Activated T-cell treated with anti-CD3 and anti-CD28 coated beads, Interleukin-2, amount 50 U/mL, for 4 hours (primary cell): Measurements from ENCODE around the gene IL1RAPL2. TPM values are rescaled to one million over a fixed set of nuclear protein-coding genes. Genes with fewer than 3 reads are reported as not detected.

Experiments
- ATAC-seq, 2 donors: fragments of 200-7000 bp; cut with Tn5 transposase; one replicate each; pipeline ENCODE4 v1.10.0; 2021
- DNase-seq: peaks from one replicate; pipeline ENCODE4 v3.0.0-alpha.2; 2020
- H3K27me3 Mint-ChIP-seq: one replicate; pipeline ENCODE4 v1.8.0; 2021; ENCODE audit warnings: low read depth, mixed read lengths
- H3K36me3 Mint-ChIP-seq: one replicate; pipeline ENCODE4 v1.8.0; 2022; ENCODE audit warnings: mixed read lengths; ENCODE audit not compliant: insufficient read depth
- H3K4me1 Mint-ChIP-seq: one replicate; pipeline ENCODE4 v1.8.0; 2021; ENCODE audit warnings: low read depth, mixed read lengths
- H3K4me3 Mint-ChIP-seq: one replicate; pipeline ENCODE4 v1.8.0; 2021; ENCODE audit warnings: mild to moderate bottlenecking, moderate library complexity, mixed read lengths
- H3K9me3 Mint-ChIP-seq: one replicate; pipeline ENCODE4 v1.8.0; 2021; ENCODE audit warnings: mixed read lengths
- total RNA-seq, 3 donors: library from RNA; stranded (reverse); gene quantifications; one replicate each; pipeline ENCODE4 v1.2.1, GENCODE V29; 2021

IL1RAPL2 gene
- total RNA-seq, 3 donors from 2014 or later = not detected

- Mint-ChIP-seq H3K4me3 (no peak overlapping the region), H3K9me3 (no peaks in the 10 kb centered on the region), H3K27me3 (no peaks in the 10 kb centered on the region), H3K4me1 (no peaks in the 10 kb centered on the region), H3K36me3 (no peaks in the 10 kb centered on the region)
- ATAC-seq (no peak), DNase-seq (no peak)
Measured at GRCh38 chrX:105458846-105459245, 892.8 kb downstream of the IL1RAPL2 start.

- H3K27me3 Mint-ChIP-seq = no peaks in the 10 kb centered on the region
- DNase-seq (no peak), ATAC-seq (no peak)
- H3K36me3 Mint-ChIP-seq = no peaks in the 10 kb centered on the region
- H3K9me3 Mint-ChIP-seq = no peaks in the 10 kb centered on the region
- no peaks in the 10 kb centered on the region for H3K4me1 Mint-ChIP-seq
- H3K4me3 Mint-ChIP-seq = no peak overlapping the region
Measured at GRCh38 chrX:105460376-105460775, 894.4 kb downstream of the IL1RAPL2 start.

GRCh38 chrX:105461016-105461415 is 895.0 kb downstream of the IL1RAPL2 start:
- Mint-ChIP-seq H3K4me3 (no peak overlapping the region), H3K27me3 (no peaks in the 10 kb centered on the region), H3K36me3 (no peaks in the 10 kb centered on the region), H3K9me3 (no peaks in the 10 kb centered on the region), H3K4me1 (no peaks in the 10 kb centered on the region)
- ATAC-seq (no peak), DNase-seq (no peak)

- H3K36me3 Mint-ChIP-seq = no peaks in the 10 kb centered on the region
- H3K4me3 Mint-ChIP-seq = no peak overlapping the region
- no peaks in the 10 kb centered on the region for H3K9me3 Mint-ChIP-seq
- no peaks in the 10 kb centered on the region for H3K4me1 Mint-ChIP-seq
- H3K27me3 Mint-ChIP-seq = no peaks in the 10 kb centered on the region
- ATAC-seq (no peak), DNase-seq (no peak)
Measured at GRCh38 chrX:105462186-105462585, 896.2 kb downstream of the IL1RAPL2 start.

- no peak for ATAC-seq
- no peak for DNase-seq
- no peaks in the 10 kb centered on the region for H3K9me3 Mint-ChIP-seq
- no peaks in the 10 kb centered on the region for H3K4me1 Mint-ChIP-seq
- no peaks in the 10 kb centered on the region for H3K27me3 Mint-ChIP-seq
- no peaks in the 10 kb centered on the region for H3K36me3 Mint-ChIP-seq
- H3K4me3 Mint-ChIP-seq = no peak overlapping the region
Measured at GRCh38 chrX:105463473-105463872, 897.5 kb downstream of the IL1RAPL2 start.

GRCh38 chrX:105464618-105465017 is 898.6 kb downstream of the IL1RAPL2 start:
- Mint-ChIP-seq H3K4me3 (no peak overlapping the region), H3K4me1 (no peaks in the 10 kb centered on the region), H3K36me3 (no peaks in the 10 kb centered on the region), H3K27me3 (no peaks in the 10 kb centered on the region), H3K9me3 (no peaks in the 10 kb centered on the region)
- no peak for ATAC-seq
- no peak for DNase-seq

GRCh38 chrX:105468741-105469140 is 902.7 kb downstream of the IL1RAPL2 start:
- ATAC-seq (no peak), DNase-seq (no peak)
- Mint-ChIP-seq H3K4me3 (no peak overlapping the region), H3K4me1 (no peaks in the 10 kb centered on the region), H3K9me3 (no peaks in the 10 kb centered on the region), H3K27me3 (no peaks in the 10 kb centered on the region), H3K36me3 (no peaks in the 10 kb centered on the region)

- H3K4me1 Mint-ChIP-seq = no peaks in the 10 kb centered on the region
- ATAC-seq = no peak
- no peaks in the 10 kb centered on the region for H3K9me3 Mint-ChIP-seq
- H3K4me3 Mint-ChIP-seq = no peak overlapping the region
- no peaks in the 10 kb centered on the region for H3K27me3 Mint-ChIP-seq
- DNase-seq = no peak
- H3K36me3 Mint-ChIP-seq = no peaks in the 10 kb centered on the region
Measured at GRCh38 chrX:105471597-105471996, 905.6 kb downstream of the IL1RAPL2 start.

GRCh38 chrX:105475801-105476200 is 909.8 kb downstream of the IL1RAPL2 start:
- H3K9me3 Mint-ChIP-seq = peaks cover 4% of the 10 kb centered on the region
- H3K27me3 Mint-ChIP-seq = no peaks in the 10 kb centered on the region
- ATAC-seq (no peak), DNase-seq (no peak)
- no peak overlapping the region for H3K4me3 Mint-ChIP-seq
- no peaks in the 10 kb centered on the region for H3K36me3 Mint-ChIP-seq
- H3K4me1 Mint-ChIP-seq = no peaks in the 10 kb centered on the region

- H3K4me1 Mint-ChIP-seq = no peaks in the 10 kb centered on the region
- DNase-seq (no peak), ATAC-seq (no peak)
- peaks cover 4% of the 10 kb centered on the region for H3K9me3 Mint-ChIP-seq
- no peaks in the 10 kb centered on the region for H3K36me3 Mint-ChIP-seq
- no peak overlapping the region for H3K4me3 Mint-ChIP-seq
- H3K27me3 Mint-ChIP-seq = no peaks in the 10 kb centered on the region
Measured at GRCh38 chrX:105477351-105477750, 911.4 kb downstream of the IL1RAPL2 start.

GRCh38 chrX:105480646-105481310 is 914.8 kb downstream of the IL1RAPL2 start:
- no peak for ATAC-seq
- H3K9me3 Mint-ChIP-seq = peaks cover 16% of the 10 kb centered on the region

GRCh38 chrX:105483011-105483410 is 917.0 kb downstream of the IL1RAPL2 start:
- DNase-seq (no peak), ATAC-seq (no peak)
- H3K27me3 Mint-ChIP-seq = no peaks in the 10 kb centered on the region
- H3K4me3 Mint-ChIP-seq = no peak overlapping the region
- H3K4me1 Mint-ChIP-seq = no peaks in the 10 kb centered on the region
- peaks cover 16% of the 10 kb centered on the region for H3K9me3 Mint-ChIP-seq
- no peaks in the 10 kb centered on the region for H3K36me3 Mint-ChIP-seq

More at GRCh38 chrX:105480646-105481310, 914.8 kb downstream of the IL1RAPL2 start:
- no peaks in the 10 kb centered on the region for H3K36me3 Mint-ChIP-seq
- H3K4me1 Mint-ChIP-seq = no peaks in the 10 kb centered on the region
- no peak overlapping the region for H3K4me3 Mint-ChIP-seq
- DNase-seq = no peak
- no peaks in the 10 kb centered on the region for H3K27me3 Mint-ChIP-seq

- no peak for DNase-seq
- no peaks in the 10 kb centered on the region for H3K4me1 Mint-ChIP-seq
- H3K36me3 Mint-ChIP-seq = no peaks in the 10 kb centered on the region
- H3K4me3 Mint-ChIP-seq = no peak overlapping the region
- H3K9me3 Mint-ChIP-seq = peaks cover 4% of the 10 kb centered on the region
- H3K27me3 Mint-ChIP-seq = no peaks in the 10 kb centered on the region
- no peak for ATAC-seq
Measured at GRCh38 chrX:105488716-105489115, 922.7 kb downstream of the IL1RAPL2 start.

- Mint-ChIP-seq H3K4me3 (no peak overlapping the region), H3K36me3 (no peaks in the 10 kb centered on the region), H3K9me3 (peaks cover under 1% of the 10 kb centered on the region), H3K4me1 (no peaks in the 10 kb centered on the region), H3K27me3 (no peaks in the 10 kb centered on the region)
- ATAC-seq = no peak
- no peak for DNase-seq
Measured at GRCh38 chrX:105495376-105495775, 929.4 kb downstream of the IL1RAPL2 start.

GRCh38 chrX:105502336-105502735 is 936.3 kb downstream of the IL1RAPL2 start:
- Mint-ChIP-seq H3K9me3 (peaks cover 8% of the 10 kb centered on the region), H3K27me3 (no peaks in the 10 kb centered on the region)

More at GRCh38 chrX:105502336-105502735, 936.3 kb downstream of the IL1RAPL2 start:
- DNase-seq = no peak
- Mint-ChIP-seq H3K4me1 (no peaks in the 10 kb centered on the region), H3K4me3 (no peak overlapping the region), H3K36me3 (no peaks in the 10 kb centered on the region)
- ATAC-seq = no peak
